Aorta (tissue), 5 donors: Measurements from ENCODE around the gene RUNX2. TPM values are rescaled to one million over a fixed set of nuclear protein-coding genes. Genes with fewer than 3 reads are reported as not detected.
"Not testable (repeated sequence)": the region's sequence is repeated elsewhere in the genome, so short reads cannot be mapped to it uniquely, and the experiment has no call there.

Experiments used
- ATAC-seq: fragments of 200-7000 bp; cut with Tn5 transposase; one replicate; pipeline ENCODE4 v1.9.1; 2022; ENCODE audit warnings: moderate library complexity; ENCODE audit not compliant: low FRiP score
- DNase-seq, 2 donors: peaks; one replicate each; pipeline ENCODE4 v3.0.0-alpha.2; 2020
- H3K27ac ChIP-seq, 2 donors: one replicate each; pipeline ENCODE4 v1.5.1; 2013; ENCODE audit warnings: low read length in 2 of 2, mild to moderate bottlenecking in 2 of 2, moderate library complexity in 2 of 2, control low read depth in 1 of 2, inconsistent platforms in 1 of 2, low read depth in 1 of 2
- H3K27me3 ChIP-seq, 2 donors: one replicate each; pipeline ENCODE4 v1.6.1; 2013; ENCODE audit warnings: control low read depth in 1 of 2, low read length in 1 of 2, mild to moderate bottlenecking in 1 of 2, moderate library complexity in 1 of 2; ENCODE audit not compliant: insufficient read depth in 2 of 2, control insufficient read depth in 1 of 2
- H3K36me3 ChIP-seq, 2 donors: one replicate each; pipeline ENCODE4 v1.6.1; 2013; ENCODE audit warnings: control low read depth in 1 of 2, low read length in 1 of 2, mild to moderate bottlenecking in 1 of 2; ENCODE audit not compliant: insufficient read depth in 2 of 2, control insufficient read depth in 1 of 2
- H3K4me1 ChIP-seq, 2 donors: one replicate each; pipeline ENCODE4 v1.6.1; 2013; ENCODE audit warnings: low read length in 2 of 2, control low read depth in 1 of 2, mild to moderate bottlenecking in 1 of 2, moderate library complexity in 1 of 2; ENCODE audit not compliant: insufficient read depth in 2 of 2, control insufficient read depth in 1 of 2
- H3K4me3 ChIP-seq, 2 donors: one replicate each; pipeline ENCODE4 v1.5.1; 2013; ENCODE audit warnings: low read length in 2 of 2, control low read depth in 1 of 2, mild to moderate bottlenecking in 1 of 2
- H3K9me3 ChIP-seq: one replicate; pipeline ENCODE4 v1.6.1; 2013; ENCODE audit warnings: mild to moderate bottlenecking, low read length; ENCODE audit not compliant: control insufficient read depth
- WGBS, 2 donors: extraction: QIAGEN DNeasy Blood & Tissue Kit; methylation state at CpG; one replicate each; pipeline ENCODE4 v1.1.7; 2013; 5-methylcytosine and 5-hydroxymethylcytosine counted together
- intact Hi-C, 2 donors: fragments of 100-400 bp; cut with DNase I; formaldehyde crosslinking; loops; one replicate each; pipeline versions ENCODE4 v1.14.2 to v1.15.0; 2022
- polyA plus RNA-seq, 2 donors: library from polyadenylated mRNA; stranded (reverse); fragments of 200-250 nt; gene quantifications; one replicate each; pipeline ENCODE4 v1.2.3, GENCODE V29; 2013
- total RNA-seq, 2 donors: library from RNA; stranded (reverse); fragmentation: NEBNext Ultra II Directional; extraction: Animal tissue kit (Norgen Biotek cat#: 25700); gene quantifications; one replicate each; pipeline ENCODE4 v1.2.1, GENCODE V29; 2021
- donor health status: healthy with polysubstance abuse.
- donor health status: Bipolar disorder and iron deficiency.
- donor health status: DM: no; HTN: no; CAD: no.
- donor health status: DM: no; HTN: no; CAD: no.
- donor health status: DM: yes; HTN: yes; CAD: no.

The RUNX2 gene
- total and polyA plus RNA-seq, 4 donors: 1.0 to 5.4 (median 1.9) TPM

DNA sequence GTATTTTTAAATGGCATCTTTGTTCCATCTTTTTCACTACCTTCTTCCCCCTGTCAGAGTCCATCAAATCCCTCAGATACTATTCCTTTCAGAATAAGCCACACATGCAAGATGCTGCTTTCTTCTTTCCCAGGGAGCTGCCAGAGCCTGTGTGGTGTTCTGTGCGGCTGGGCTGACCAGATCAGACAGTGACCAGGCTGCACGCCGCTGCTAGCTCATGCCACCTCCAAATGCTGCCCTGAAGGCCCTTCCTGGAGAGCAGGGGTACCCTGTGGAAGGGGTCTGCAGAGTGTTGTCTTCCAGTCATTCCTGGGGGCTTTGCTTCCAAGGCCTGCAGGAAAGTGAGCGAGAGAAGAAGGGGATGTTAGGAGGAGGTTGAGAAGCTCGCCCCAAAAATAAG is 228.7 kb downstream of the RUNX2 start:
- Histone ChIP-seq H3K27ac (no peak overlapping the region), H3K4me3 (no peak overlapping the region), H3K27me3 (no peaks in the 10 kb centered on the region), H3K9me3 (no peaks in the 10 kb centered on the region), H3K4me1 (no peaks in the 10 kb centered on the region), H3K36me3 (no peaks in the 10 kb centered on the region)
- 97 to 99% methylated on average over 5 of the region's 5 CpGs for WGBS, 2 donors
- ATAC-seq: no peak
- no peak for DNase-seq
- intact Hi-C loops: no loop called here

DNA sequence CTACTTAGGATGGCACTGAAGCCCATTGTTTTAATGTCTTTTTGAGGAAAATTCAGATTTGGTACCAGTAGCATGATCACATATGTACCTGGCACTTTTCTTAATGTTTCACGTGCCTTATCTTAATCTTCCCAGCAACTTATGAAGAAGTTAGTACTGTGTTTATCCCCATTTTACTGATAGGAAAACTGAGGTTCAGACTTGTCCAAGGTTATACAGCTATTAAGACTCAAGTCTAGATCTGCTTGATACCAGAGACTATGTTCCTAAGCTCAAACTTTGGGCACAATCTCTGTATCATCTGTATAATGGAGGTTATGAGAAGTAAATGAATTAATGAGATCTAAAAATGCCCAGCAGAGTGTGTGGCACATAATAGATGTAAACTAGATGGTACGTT is 229.3 kb downstream of the RUNX2 start:
- WGBS, 2 donors: 90 to 91% methylated on average over 2 of the region's 2 CpGs
- H3K27me3 ChIP-seq: no peaks in the 10 kb centered on the region
- intact Hi-C loops: no loop called here
- DNase-seq: no peak
- no peaks in the 10 kb centered on the region for H3K4me1 ChIP-seq
- no peaks in the 10 kb centered on the region for H3K36me3 ChIP-seq
- ATAC-seq: no peak
- H3K9me3 ChIP-seq: no peaks in the 10 kb centered on the region
- no peak overlapping the region for H3K4me3 ChIP-seq
- H3K27ac ChIP-seq: no peak overlapping the region

GRCh38 chr6:45558858-45559257 is 230.7 kb downstream of the RUNX2 start:
- no peak for ATAC-seq
- no peak overlapping the region for H3K4me3 ChIP-seq
- no peaks in the 10 kb centered on the region for H3K27me3 ChIP-seq
- no peaks in the 10 kb centered on the region for H3K9me3 ChIP-seq
- no peaks in the 10 kb centered on the region for H3K36me3 ChIP-seq
- no peak for DNase-seq
- H3K4me1 ChIP-seq: no peaks in the 10 kb centered on the region
- no peak overlapping the region for H3K27ac ChIP-seq
- intact Hi-C loops: no loop called here

- intact Hi-C loops, H3K36me3 ChIP-seq, H3K27ac ChIP-seq, H3K4me1 ChIP-seq, DNase-seq, ATAC-seq, H3K9me3 ChIP-seq, H3K4me3 ChIP-seq, H3K27me3 ChIP-seq: not testable (repeated sequence)
- WGBS, 2 donors: 86 to 93% methylated on average over 3 of the region's 3 CpGs
Observed at GRCh38 chr6:45560321-45560820, 232.2 kb downstream of the RUNX2 start.

DNA sequence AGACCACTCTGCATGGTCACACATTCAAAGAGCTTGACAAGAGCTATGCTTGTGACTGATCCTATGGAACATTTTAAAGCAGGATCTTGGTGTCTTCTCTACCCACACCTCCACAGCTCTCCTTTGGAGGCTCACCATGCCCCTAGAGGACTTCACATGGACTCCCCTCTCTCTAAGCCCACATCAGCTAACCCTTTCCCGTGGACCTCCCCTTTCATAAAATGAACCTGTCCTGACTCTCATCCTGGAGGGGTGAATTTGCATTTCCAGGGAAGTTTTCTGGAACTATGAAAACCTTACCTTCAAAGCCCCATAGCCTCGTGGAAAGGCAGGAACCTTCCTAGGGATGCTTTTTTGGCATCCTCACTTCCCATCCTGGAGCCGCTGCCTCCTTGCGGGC is 234.0 kb downstream of the RUNX2 start:
- Histone ChIP-seq H3K4me3 (no peak overlapping the region), H3K27me3 (no peaks in the 10 kb centered on the region), H3K4me1 (no peaks in the 10 kb centered on the region), H3K9me3 (no peaks in the 10 kb centered on the region), H3K36me3 (no peaks in the 10 kb centered on the region), H3K27ac (no peak overlapping the region)
- 57 to 83% methylated on average over 4 of the region's 4 CpGs for whole genome bisulfite sequencing, 2 donors
- ATAC-seq: no peak
- intact Hi-C loops: no loop called here
- DNase-seq: no peak

- intact Hi-C loops: no loop called here
- H3K27ac ChIP-seq: no peak overlapping the region
- no peaks in the 10 kb centered on the region for H3K9me3 ChIP-seq
- H3K4me3 ChIP-seq: no peak overlapping the region
- no peaks in the 10 kb centered on the region for H3K27me3 ChIP-seq
- H3K4me1 ChIP-seq: no peaks in the 10 kb centered on the region
- ATAC-seq: no peak
- DNase-seq: no peak
- WGBS, 2 donors: 2 to 9% methylated on average over 7 of the region's 7 CpGs
- H3K36me3 ChIP-seq: no peaks in the 10 kb centered on the region
Observed at GRCh38 chr6:45563041-45563440, 234.9 kb downstream of the RUNX2 start.

GRCh38 chr6:45563844-45564243 is 235.7 kb downstream of the RUNX2 start:
- no peak for DNase-seq
- intact Hi-C loops: no loop called here
- no peak for ATAC-seq

DNA sequence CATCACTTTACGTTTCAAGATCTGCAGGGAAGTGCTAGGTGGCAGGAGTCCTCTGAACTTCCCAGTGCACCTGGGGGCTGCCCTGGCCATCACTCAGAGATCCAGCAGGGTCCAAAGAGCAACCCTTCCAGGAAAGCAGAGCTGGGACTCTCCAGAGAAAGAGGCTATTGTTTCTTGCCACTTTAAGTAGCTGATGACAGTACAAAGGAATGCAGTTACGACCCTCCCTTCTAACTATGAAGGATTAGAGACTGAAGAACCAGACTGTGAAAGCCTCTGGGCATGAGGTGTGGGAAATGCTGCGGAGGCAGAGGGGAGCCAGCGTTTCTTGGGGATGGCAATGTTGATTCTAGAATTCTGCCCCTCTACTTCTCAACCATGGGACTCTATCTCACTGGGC is 238.8 kb downstream of the RUNX2 start:
- peaks cover 1% of the 10 kb centered on the region for H3K9me3 ChIP-seq
- intact Hi-C loops: no loop called here
- no peaks in the 10 kb centered on the region for H3K4me1 ChIP-seq
- 60 to 68% methylated on average over 4 of the region's 4 CpGs for WGBS, 2 donors
- H3K36me3 ChIP-seq: no peaks in the 10 kb centered on the region
- ATAC-seq: no peak
- no peak overlapping the region for H3K4me3 ChIP-seq
- DNase-seq: no peak
- no peak overlapping the region for H3K27ac ChIP-seq
- no peaks in the 10 kb centered on the region for H3K27me3 ChIP-seq

More at GRCh38 chr6:45563844-45564243, 235.7 kb downstream of the RUNX2 start:
- Histone ChIP-seq H3K4me3 (no peak overlapping the region), H3K4me1 (no peaks in the 10 kb centered on the region), H3K27me3 (no peaks in the 10 kb centered on the region), H3K36me3 (no peaks in the 10 kb centered on the region), H3K27ac (no peak overlapping the region), H3K9me3 (peaks cover 1% of the 10 kb centered on the region)
- WGBS, 2 donors: 39 to 52% methylated on average over 2 of the region's 2 CpGs

DNA sequence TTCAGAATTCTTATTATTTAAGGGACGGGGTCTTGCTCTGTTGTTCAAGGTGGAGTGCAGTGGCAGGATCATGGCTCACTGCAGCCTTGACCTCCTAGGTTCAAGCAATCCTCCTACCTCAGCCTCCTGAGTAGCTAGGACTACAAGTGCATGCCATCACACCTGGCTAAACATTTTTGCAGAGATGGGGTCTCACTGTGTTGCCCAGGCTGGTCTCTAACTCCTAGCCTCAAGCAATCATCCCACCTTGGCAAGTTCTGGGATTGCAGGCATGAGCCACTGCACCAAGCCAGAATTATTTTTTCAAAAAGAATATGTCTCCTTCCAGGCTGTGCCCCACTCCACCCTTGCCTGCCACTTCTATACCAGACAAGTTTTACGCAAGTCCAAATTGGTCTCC is 239.7 kb downstream of the RUNX2 start:
- H3K4me3 ChIP-seq: no peak overlapping the region
- no peaks in the 10 kb centered on the region for H3K36me3 ChIP-seq
- no peaks in the 10 kb centered on the region for H3K4me1 ChIP-seq
- peaks cover 1% of the 10 kb centered on the region for H3K9me3 ChIP-seq
- H3K27me3 ChIP-seq: no peaks in the 10 kb centered on the region
- intact Hi-C loops: no loop called here
- ATAC-seq (no peak), DNase-seq (no peak)
- WGBS, 2 donors: 98 to 100% methylated on average over 2 of the region's 2 CpGs
- no peak overlapping the region for H3K27ac ChIP-seq
